WTC11 (cell line): ENCODE measurements around the gene SLC19A1. TPM values are rescaled to one million over a fixed set of nuclear protein-coding genes. Genes with fewer than 3 reads are reported as not detected.
A peak's percentile ranks its signal among the peaks of the same experiment; 100 is the strongest.

Experiments used
- ATAC-seq: fragments of 200-7000 bp; cut with Tn5 transposase; 2 replicates; pipeline ENCODE4 v1.10.0; 2021; ENCODE audit warnings: mild to moderate bottlenecking, moderate library complexity
- CTCF ChIA-PET: fragments of 300-600 bp; sonication (Branson Sonifier 250); formaldehyde crosslinking; loops from one replicate; lab custom pipeline; 2021; ENCODE audit warnings: antibody characterized with exemption; lab: Charles Lee
- POLR2A ChIA-PET: fragments of 350-600 bp; sonication (Branson Sonifier 250); formaldehyde crosslinking; loops from one replicate; lab custom pipeline; 2021; ENCODE audit warnings: antibody characterized with exemption; lab: Charles Lee
- DNase-seq: peaks from one replicate; pipeline ENCODE4 v3.0.0; 2021; ENCODE audit warnings: low spot score
- H3K27ac Mint-ChIP-seq: 2 replicates; pipeline ENCODE4 v1.8.0; 2021; ENCODE audit warnings: mixed read lengths
- H3K27me3 Mint-ChIP-seq: 2 replicates; pipeline ENCODE4 v1.8.0; 2021; ENCODE audit warnings: low read depth, mild to moderate bottlenecking, moderate library complexity, mixed read lengths
- H3K36me3 Mint-ChIP-seq: 2 replicates; pipeline ENCODE4 v1.8.0; 2021; ENCODE audit warnings: mixed read lengths
- H3K4me1 Mint-ChIP-seq: 2 replicates; pipeline ENCODE4 v1.8.0; 2022; ENCODE audit warnings: mixed read lengths
- H3K4me3 Mint-ChIP-seq: 2 replicates; pipeline ENCODE4 v1.8.0; 2021; ENCODE audit warnings: mild to moderate bottlenecking, moderate library complexity, mixed read lengths
- H3K9me3 Mint-ChIP-seq: 2 replicates; pipeline ENCODE4 v1.8.0; 2021; ENCODE audit warnings: mixed read lengths
- ELF4 ChIP-seq: sonication (generic); formaldehyde crosslinking; IDR thresholded peaks from 2 replicates; pipeline ENCODE4 v1.8.1; 2022; ENCODE audit warnings: low read depth, mild to moderate bottlenecking, moderate library complexity, missing genetic modification reagents
- FOXJ3 ChIP-seq: sonication (generic); formaldehyde crosslinking; IDR thresholded peaks from 2 replicates; pipeline ENCODE4 v1.9.0; 2021; ENCODE audit warnings: missing genetic modification reagents, mild to moderate bottlenecking, borderline replicate concordance
- FOXK1 ChIP-seq: sonication (generic); formaldehyde crosslinking; IDR thresholded peaks from 2 replicates; pipeline ENCODE4 v1.8.0; 2022; ENCODE audit warnings: mild to moderate bottlenecking, moderate library complexity, missing genetic modification reagents
- HMGXB4 ChIP-seq: sonication (generic); formaldehyde crosslinking; IDR thresholded peaks from 2 replicates; pipeline ENCODE4 v1.8.1; 2023; ENCODE audit warnings: mild to moderate bottlenecking, moderate library complexity, missing genetic modification reagents
- NFE2L1 ChIP-seq: sonication (generic); formaldehyde crosslinking; IDR thresholded peaks from 2 replicates; pipeline ENCODE4 v1.8.1; 2023; ENCODE audit warnings: missing genetic modification reagents
- PREB ChIP-seq: sonication (generic); formaldehyde crosslinking; IDR thresholded peaks from 2 replicates; pipeline ENCODE4 v1.8.1; 2022; ENCODE audit warnings: mild to moderate bottlenecking, missing genetic modification reagents, moderate library complexity, borderline replicate concordance
- PRRX2 ChIP-seq: fragments of 250-450 bp; sonication (Bioruptor Pico); IDR thresholded peaks from 2 replicates; pipeline ENCODE4 v1.8.0; 2021; ENCODE audit warnings: mild to moderate bottlenecking
- TCF7 ChIP-seq: sonication (generic); formaldehyde crosslinking; IDR thresholded peaks from 2 replicates; pipeline ENCODE4 v1.8.0; 2022; ENCODE audit warnings: mild to moderate bottlenecking, low read depth, missing genetic modification reagents, moderate library complexity
- ZBTB21 ChIP-seq: sonication (generic); formaldehyde crosslinking; IDR thresholded peaks from 2 replicates; pipeline ENCODE4 v1.8.1; 2023; ENCODE audit warnings: mild to moderate bottlenecking, missing genetic modification reagents, borderline replicate concordance
- ZNF263 ChIP-seq: sonication (generic); formaldehyde crosslinking; IDR thresholded peaks from 2 replicates; pipeline ENCODE4 v1.8.1; 2022; ENCODE audit warnings: low read depth, mild to moderate bottlenecking, moderate library complexity, missing genetic modification reagents
- ZNF423 ChIP-seq: fragments of 250-450 bp; sonication (Bioruptor Pico); IDR thresholded peaks from 2 replicates; pipeline ENCODE4 v2.1.2; 2022; ENCODE audit warnings: mild to moderate bottlenecking, moderate library complexity
- ZNF425 ChIP-seq: fragments of 250-450 bp; sonication (Bioruptor Pico); conservative IDR thresholded peaks from 2 replicates; pipeline ENCODE4 v1.9.0; 2021; ENCODE audit warnings: mild to moderate bottlenecking
- ZNF512 ChIP-seq: sonication (generic); formaldehyde crosslinking; IDR thresholded peaks from 2 replicates; pipeline ENCODE4 v1.8.1; 2022; ENCODE audit warnings: missing genetic modification reagents, borderline replicate concordance
- total RNA-seq: library from RNA; stranded (reverse); gene quantifications from 3 replicates; pipeline ENCODE4 v1.2.3, GENCODE V29; 2021

SLC19A1 gene
- total RNA-seq, 1 experiment from 2014 or later, result 29.8 TPM

GRCh38 chr21:45552696-45553391, 10.6 kb upstream of the SLC19A1 start:
- Mint-ChIP-seq H3K27me3 (peaks cover 14% of the 10 kb centered on the region), H3K27ac (no peak overlapping the region), H3K9me3 (peaks cover 4% of the 10 kb centered on the region), H3K4me1 (peaks cover 27% of the 10 kb centered on the region), H3K36me3 (no peaks in the 10 kb centered on the region), H3K4me3 (no peak overlapping the region)
- DNase-seq, result no peak
- no peak for ATAC-seq
- ChIA-PET CTCF (interaction anchor here (0.8 kb wide), 1 partner anchor 19 kb away, joined by 3 read pairs; no protein-coding TSS in a partner anchor), POLR2A (no interaction called here)
- no peak for TF ChIP-seq NFE2L1 (CRISPR knock-in tag)
- no peak for TF ChIP-seq ZNF512 (CRISPR knock-in tag)
- no peak for TF ChIP-seq PREB (CRISPR knock-in tag)
- no peak for TF ChIP-seq FOXJ3 (CRISPR knock-in tag)
- no peak for TF ChIP-seq ELF4

GRCh38 chr21:45551783-45552695, 9.8 kb upstream of the SLC19A1 start:
- ATAC-seq (no peak), DNase-seq (no peak)
- Mint-ChIP-seq H3K36me3 (no peaks in the 10 kb centered on the region), H3K4me1 (peaks cover 31% of the 10 kb centered on the region), H3K27ac (no peak overlapping the region), H3K27me3 (peaks cover 22% of the 10 kb centered on the region), H3K4me3 (no peak overlapping the region), H3K9me3 (peaks cover 12% of the 10 kb centered on the region)
- TF ChIP-seq ZNF423 (CRISPR knock-in tag) (peak; percentile 16; the same call in 1 of the 2 replicates), PRRX2 (no peak)
- ChIA-PET POLR2A (no interaction called here), CTCF (interaction anchor here (0.8 kb wide), 1 partner anchor 18 kb away, joined by 3 read pairs; no protein-coding TSS in a partner anchor)

GRCh38 chr21:45551316-45551715, 9.1 kb upstream of the SLC19A1 start:
- H3K9me3 Mint-ChIP-seq, result peaks cover 17% of the 10 kb centered on the region
- H3K4me3 Mint-ChIP-seq, result no peak overlapping the region
- peaks cover 31% of the 10 kb centered on the region for H3K4me1 Mint-ChIP-seq
- H3K36me3 Mint-ChIP-seq, result no peaks in the 10 kb centered on the region
- no peak for ATAC-seq
- H3K27ac Mint-ChIP-seq, result no peak overlapping the region
- CTCF ChIA-PET, result no interaction called here
- POLR2A ChIA-PET, result no interaction called here
- no peak for DNase-seq
- TF ChIP-seq ZNF263 (CRISPR knock-in tag), result no peak
- TF ChIP-seq ZNF425 (CRISPR knock-in tag), result no peak
- no peak for TF ChIP-seq TCF7
- no peak for TF ChIP-seq HMGXB4 (CRISPR knock-in tag)
- no peak for TF ChIP-seq FOXK1
- TF ChIP-seq ZNF423 (CRISPR knock-in tag), result no peak
- no peak for TF ChIP-seq PREB (CRISPR knock-in tag)
- no peak for TF ChIP-seq ZBTB21 (CRISPR knock-in tag)
- H3K27me3 Mint-ChIP-seq, result peaks cover 29% of the 10 kb centered on the region
